Large intestine (tissue), 1 donor: Measurements from ENCODE around the gene MTCH2. TPM values are rescaled to one million over a fixed set of nuclear protein-coding genes. Genes with fewer than 3 reads are reported as not detected.

ENCODE experiments used
- polyA plus RNA-seq: library from polyadenylated mRNA; unstranded; fragments of 120-200 nt; gene quantifications from one replicate; pipeline ENCODE4 v1.2.1, GENCODE V29; 2013

MTCH2 gene
- polyA plus RNA-seq, 1 donor: 102 TPM

Other genes with a start within 250 kb of the MTCH2 start
- 31.3 TPM for gene SLC39A13, start 234.0 kb downstream of the MTCH2 start, polyA plus RNA-seq
- gene PSMC3, start 216.1 kb downstream of the MTCH2 start, polyA plus RNA-seq: 99.4 TPM
- gene RAPSN, start 193.4 kb downstream of the MTCH2 start, polyA plus RNA-seq: 0.64 TPM
- 79.2 TPM for gene CELF1, start 89.4 kb downstream of the MTCH2 start, polyA plus RNA-seq
- gene PTPMT1, start 77.0 kb downstream of the MTCH2 start, polyA plus RNA-seq: 51.1 TPM
- 13.9 TPM for gene KBTBD4, start 63.6 kb downstream of the MTCH2 start, polyA plus RNA-seq
- 112 TPM for gene NDUFS3, start 63.5 kb downstream of the MTCH2 start, polyA plus RNA-seq
- gene FAM180B, start 55.9 kb downstream of the MTCH2 start, polyA plus RNA-seq: 0.19 TPM
- gene C1QTNF4, start 48.1 kb downstream of the MTCH2 start, polyA plus RNA-seq: 3.7 TPM
- gene AGBL2, start 72.8 kb upstream of the MTCH2 start, polyA plus RNA-seq: 10.6 TPM
- 122 TPM for gene FNBP4, start 124.8 kb upstream of the MTCH2 start, polyA plus RNA-seq
- gene NUP160, start 205.8 kb upstream of the MTCH2 start, polyA plus RNA-seq: 42.6 TPM